Measurements from ENCODE around the gene ZMYND10. TPM values are rescaled to one million over a fixed set of nuclear protein-coding genes. Genes with fewer than 3 reads are reported as not detected.
A peak's percentile ranks its signal among the peaks of the same experiment; 100 is the strongest.

The ZMYND10 gene
- total RNA-seq, 1 donor from 2014 or later = 0.92 TPM

GRCh38 chr3:50388016-50388719 lies 42.6 kb upstream of the ZMYND10 start:
- no peak overlapping the region for H3K4me3 ChIP-seq (ENCODE audit: low read depth, low read length)
- no peak for DNase-seq (ENCODE audit: low read depth)
- TF ChIP-seq CTCF (conservative IDR thresholded peaks at IDR 0.05; ENCODE audit: low read depth, low read length) = peak; percentile 55

GRCh38 chr3:50385754-50386153 lies 40.2 kb upstream of the ZMYND10 start:
- DNase-seq (ENCODE audit: low read depth) = no peak
- TF ChIP-seq CTCF (conservative IDR thresholded peaks at IDR 0.05; ENCODE audit: low read depth, low read length) = no peak

GRCh38 chr3:50383750-50384149 lies 38.2 kb upstream of the ZMYND10 start:
- no peak overlapping the region for H3K4me3 ChIP-seq (ENCODE audit: low read depth, low read length)
- DNase-seq (ENCODE audit: low read depth) = no peak
- TF ChIP-seq CTCF (conservative IDR thresholded peaks at IDR 0.05; ENCODE audit: low read depth, low read length) = no peak

More at GRCh38 chr3:50385754-50386153, 40.2 kb upstream of the ZMYND10 start:
- no peak overlapping the region for H3K4me3 ChIP-seq (ENCODE audit: low read depth, low read length)

GRCh38 chr3:50382722-50383121 lies 37.2 kb upstream of the ZMYND10 start:
- no peak for TF ChIP-seq CTCF (conservative IDR thresholded peaks at IDR 0.05; ENCODE audit: low read depth, low read length)
- no peak overlapping the region for H3K4me3 ChIP-seq (ENCODE audit: low read depth, low read length)
- DNase-seq (ENCODE audit: low read depth) = no peak

GRCh38 chr3:50381383-50381782 lies 35.9 kb upstream of the ZMYND10 start:
- DNase-seq (ENCODE audit: low read depth) = no peak
- no peak overlapping the region for H3K4me3 ChIP-seq (ENCODE audit: low read depth, low read length)
- TF ChIP-seq CTCF (conservative IDR thresholded peaks at IDR 0.05; ENCODE audit: low read depth, low read length) = no peak

- TF ChIP-seq CTCF (conservative IDR thresholded peaks at IDR 0.05; ENCODE audit: low read depth, low read length) = no peak
- H3K4me3 ChIP-seq (ENCODE audit: low read depth, low read length) = no peak overlapping the region
- no peak for DNase-seq (ENCODE audit: low read depth)
These were observed 35.0 kb upstream of the ZMYND10 start for GRCh38 chr3:50380405-50381085.

Data from epithelial cell of proximal tubule (primary cell).